Measurements from ENCODE around the gene CEP120. TPM values are rescaled to one million over a fixed set of nuclear protein-coding genes. Genes with fewer than 3 reads are reported as not detected.

CEP120 gene
- polyA plus RNA-seq, 2 of the 4 experiments (the other 2 are of a cell fraction) = 10.1 to 40.8 TPM

GRCh38 chr5:123297198-123297831, 125.9 kb downstream of the CEP120 start:
- FAIRE-seq (no peak), ATAC-seq (no peak), DNase-seq (ENCODE audit: low read depth in 1 of 2, low spot score in 1 of 2) (no peak)
- 12% methylated on average over 2 of the region's 2 CpGs for WGBS (ENCODE audit: missing lambda C conversion rate)
- Histone ChIP-seq H3K9me3 (peaks cover 5% of the 10 kb centered on the region; the same call in 1 of the 3 replicates), H3K4me2 (no peak overlapping the region), H3K27ac (no peak overlapping the region), H3K4me1 (no peaks in the 10 kb centered on the region), H3K4me3 (no peak overlapping the region)
- POLR2A ChIA-PET = no interaction called here
- TF ChIP-seq HOXB13 (CRISPR knock-in tag; IDR thresholded peaks at IDR 0.05; ENCODE audit: low read depth) = no peak
- TF ChIP-seq POLR2A (IDR thresholded peaks at IDR 0.05; ENCODE audit: low read length) = no peak
- TF ChIP-seq KDM5A (IDR thresholded peaks at IDR 0.05) = no peak
- no peak for TF ChIP-seq FOSL2 (IDR thresholded peaks at IDR 0.05)
- no peak for TF ChIP-seq FOSL2 (CRISPR knock-in tag; IDR thresholded peaks at IDR 0.05)
- no peak for TF ChIP-seq HOXB5 (CRISPR knock-in tag; IDR thresholded peaks at IDR 0.05)
- no peak for TF ChIP-seq EP300 (IDR thresholded peaks at IDR 0.05)
- no peak for TF ChIP-seq FOSB (CRISPR knock-in tag; IDR thresholded peaks at IDR 0.05)
- no peak for TF ChIP-seq NPAS2 (CRISPR knock-in tag; IDR thresholded peaks at IDR 0.05; ENCODE audit: borderline replicate concordance)
- TF ChIP-seq ZC3H11A (IDR thresholded peaks at IDR 0.05) = no peak
- TF ChIP-seq ZNF302 (CRISPR knock-in tag; IDR thresholded peaks at IDR 0.05) = no peak
- TF ChIP-seq ATOH8 (CRISPR knock-in tag; IDR thresholded peaks at IDR 0.05; ENCODE audit: low read depth) = no peak
- TF ChIP-seq TFCP2L1 (CRISPR knock-in tag; IDR thresholded peaks at IDR 0.05) = no peak
- no peak for TF ChIP-seq PHF8 (IDR thresholded peaks at IDR 0.05; ENCODE audit: borderline replicate concordance, low read depth)
- CTCF ChIA-PET = interaction anchor here (1.6 kb wide), 1 partner anchor 14 kb away, joined by 4 read pairs; no protein-coding TSS in a partner anchor

Other genes starting within 250 kb of the CEP120 start
- 36.4 and 50.9 TPM in 2 replicates for gene CSNK1G3, start 88.8 kb upstream of the CEP120 start, polyA plus RNA-seq (2011; rRNA removed)
- 24.0 to 26.3 TPM (median 24.7 TPM) in 3 replicates for gene CSNK1G3, start 88.8 kb upstream of the CEP120 start, polyA plus RNA-seq (2017; fragmentation: RNase III; extraction: RNeasy Plus Mini Kit Qiagen cat#74134 plus additional on column Dnase treatment)